Fibroblast of the aortic adventitia (primary cell): ENCODE data around the gene PVR. TPM values are rescaled to one million over a fixed set of nuclear protein-coding genes. Genes with fewer than 3 reads are reported as not detected.
"Not testable (repeated sequence)": the region's sequence is repeated elsewhere in the genome, so short reads cannot be mapped to it uniquely, and the experiment has no call there.

Source experiments
- DNase-seq: peaks from one replicate; pipeline ENCODE4 v3.0.0-alpha.2; 2010; ENCODE audit warnings: low read depth
- H3K4me3 ChIP-seq: 2 replicates; pipeline ENCODE4 v1.5.1; 2011; ENCODE audit warnings: low read depth, mild to moderate bottlenecking, control low read depth, low read length, moderate library complexity
- total RNA-seq: library from RNA; depleted of rRNA; stranded (reverse); fragments of >200 nt; gene quantifications from 2 replicates; pipeline ENCODE4 v1.2.3, GENCODE V29; 2012; ENCODE audit warnings: low replicate concordance
- TF ChIP-seq, protein P1 (sequence below): IDR thresholded peaks from 2 replicates; pipeline ENCODE4 v1.5.1; 2011; ENCODE audit warnings: mild to moderate bottlenecking, low read length, control low read depth, inconsistent platforms; ENCODE audit not compliant: insufficient read depth

Gene PVR
- total RNA-seq, 1 donor, result 31.5 TPM

DNA sequence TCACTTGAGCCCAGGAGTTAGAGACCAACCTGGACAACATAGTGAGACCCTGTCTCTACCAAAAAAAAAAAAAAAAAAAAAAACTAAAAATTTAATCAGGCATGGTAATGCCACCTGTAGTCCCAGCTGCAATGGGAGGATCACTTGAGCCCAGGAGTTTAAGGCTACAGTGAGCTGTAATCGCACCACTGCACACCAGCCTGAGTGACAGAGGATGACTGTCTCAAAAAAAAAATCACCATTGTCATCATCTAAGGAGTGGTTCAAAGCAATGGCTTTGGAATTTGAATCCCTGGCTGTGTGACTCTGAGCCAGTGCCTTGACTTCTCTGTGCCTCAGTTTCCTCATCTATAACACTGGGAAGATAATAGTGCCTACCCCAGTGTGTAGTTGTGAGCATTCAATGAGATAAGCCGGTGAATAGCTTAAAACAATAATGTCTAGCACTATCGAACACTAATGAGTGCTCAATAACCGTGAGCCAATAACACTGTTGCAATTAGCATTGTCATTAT is 18.8 kb upstream of the PVR start:
- no peak for DNase-seq
- TF ChIP-seq, protein P1, sequence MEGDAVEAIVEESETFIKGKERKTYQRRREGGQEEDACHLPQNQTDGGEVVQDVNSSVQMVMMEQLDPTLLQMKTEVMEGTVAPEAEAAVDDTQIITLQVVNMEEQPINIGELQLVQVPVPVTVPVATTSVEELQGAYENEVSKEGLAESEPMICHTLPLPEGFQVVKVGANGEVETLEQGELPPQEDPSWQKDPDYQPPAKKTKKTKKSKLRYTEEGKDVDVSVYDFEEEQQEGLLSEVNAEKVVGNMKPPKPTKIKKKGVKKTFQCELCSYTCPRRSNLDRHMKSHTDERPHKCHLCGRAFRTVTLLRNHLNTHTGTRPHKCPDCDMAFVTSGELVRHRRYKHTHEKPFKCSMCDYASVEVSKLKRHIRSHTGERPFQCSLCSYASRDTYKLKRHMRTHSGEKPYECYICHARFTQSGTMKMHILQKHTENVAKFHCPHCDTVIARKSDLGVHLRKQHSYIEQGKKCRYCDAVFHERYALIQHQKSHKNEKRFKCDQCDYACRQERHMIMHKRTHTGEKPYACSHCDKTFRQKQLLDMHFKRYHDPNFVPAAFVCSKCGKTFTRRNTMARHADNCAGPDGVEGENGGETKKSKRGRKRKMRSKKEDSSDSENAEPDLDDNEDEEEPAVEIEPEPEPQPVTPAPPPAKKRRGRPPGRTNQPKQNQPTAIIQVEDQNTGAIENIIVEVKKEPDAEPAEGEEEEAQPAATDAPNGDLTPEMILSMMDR, result no peak
- no peak overlapping the region for H3K4me3 ChIP-seq

DNA sequence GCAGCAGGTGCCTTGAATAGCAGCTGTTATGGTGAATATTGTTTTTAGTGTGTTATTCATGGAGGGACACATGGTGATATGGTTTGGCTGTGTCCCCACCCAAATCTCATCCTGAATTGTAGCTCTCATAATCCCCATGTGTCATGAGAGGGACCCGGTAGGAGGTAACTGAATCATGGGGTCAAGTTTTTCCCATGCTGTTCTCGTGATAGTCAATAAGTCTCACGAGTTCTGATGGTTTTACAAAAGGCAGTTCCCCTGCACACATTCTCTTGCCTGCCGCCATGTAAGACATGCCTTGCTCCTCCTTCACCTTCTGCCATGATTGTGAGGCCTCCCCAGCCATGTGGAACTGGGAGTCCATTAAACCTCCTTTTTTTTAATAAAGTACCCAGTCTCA is 18.1 kb upstream of the PVR start:
- H3K4me3 ChIP-seq, DNase-seq: not testable (repeated sequence)

DNA sequence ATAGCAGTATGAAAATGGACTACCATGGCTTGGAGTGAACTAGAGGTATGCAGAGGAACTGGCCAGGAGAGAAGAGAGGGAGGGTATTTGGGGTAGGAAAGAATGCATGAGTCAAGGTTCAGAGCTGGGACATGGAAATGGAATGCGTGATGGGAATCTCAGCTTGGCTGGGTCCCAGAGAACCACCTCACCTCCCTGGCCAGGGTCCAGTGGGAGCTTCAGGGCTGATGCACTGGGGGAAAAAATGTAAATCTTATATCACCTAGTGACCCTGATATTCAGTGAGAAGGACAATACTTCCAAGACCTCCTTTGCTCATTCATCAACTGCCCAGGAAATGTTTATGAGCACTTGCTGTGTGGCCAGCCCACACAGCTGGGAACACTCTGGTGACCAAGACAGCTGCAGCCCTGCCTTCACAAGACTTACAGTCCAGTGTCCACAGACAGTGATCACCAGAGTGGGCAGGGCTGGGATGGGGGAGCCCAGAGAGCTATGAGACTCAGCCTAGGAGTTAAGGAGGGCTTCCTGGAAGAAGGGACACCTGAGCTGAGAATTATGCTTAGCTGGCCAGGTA is 17.6 kb upstream of the PVR start:
- TF ChIP-seq, protein P1, result no peak
- DNase-seq, result peak; percentile 98
- H3K4me3 ChIP-seq, result no peak overlapping the region

DNA sequence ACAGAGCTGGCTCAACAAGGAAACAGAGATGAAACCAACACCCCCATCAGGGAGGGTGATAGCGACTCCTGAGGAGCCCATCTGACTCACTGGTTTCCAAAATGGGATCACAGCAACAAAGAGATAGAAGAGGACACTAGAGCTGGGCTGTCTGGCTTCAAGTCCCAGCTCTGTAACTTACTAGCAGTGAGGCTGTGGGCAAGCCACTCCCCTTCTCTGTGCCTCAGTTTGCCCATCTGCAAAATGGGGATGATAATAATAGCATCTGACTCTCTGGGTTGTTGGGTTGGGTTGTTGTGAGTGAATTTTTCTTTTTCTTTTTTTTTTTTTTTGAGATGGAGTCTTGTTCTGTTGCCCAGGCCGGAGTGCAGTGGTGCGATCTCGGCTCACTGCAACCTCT is 16.1 kb upstream of the PVR start:
- H3K4me3 ChIP-seq, result no peak overlapping the region
- no peak for DNase-seq
- TF ChIP-seq, protein P1, result no peak

DNA sequence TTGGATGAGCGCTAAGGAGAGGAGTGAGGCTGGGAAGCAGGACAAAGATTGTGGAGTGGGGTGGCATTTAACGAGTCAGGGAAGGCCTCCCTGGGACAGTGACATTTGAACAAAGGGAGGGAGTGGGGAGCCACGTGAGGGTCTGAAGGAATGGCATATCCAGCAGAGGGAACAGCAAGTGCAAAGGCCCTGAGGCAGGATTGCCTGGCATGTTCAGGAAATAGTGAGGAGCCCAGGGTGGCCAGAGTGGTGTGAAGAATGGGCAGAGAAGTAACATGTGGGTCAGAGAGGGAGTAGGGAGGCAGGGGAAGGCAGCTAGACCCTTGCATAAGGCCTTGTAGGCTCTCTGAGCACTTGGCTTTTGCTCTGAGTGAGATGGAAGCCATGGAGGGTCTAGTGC is 14.9 kb upstream of the PVR start:
- TF ChIP-seq, protein P1, result no peak
- DNase-seq, result no peak
- no peak overlapping the region for H3K4me3 ChIP-seq

DNA sequence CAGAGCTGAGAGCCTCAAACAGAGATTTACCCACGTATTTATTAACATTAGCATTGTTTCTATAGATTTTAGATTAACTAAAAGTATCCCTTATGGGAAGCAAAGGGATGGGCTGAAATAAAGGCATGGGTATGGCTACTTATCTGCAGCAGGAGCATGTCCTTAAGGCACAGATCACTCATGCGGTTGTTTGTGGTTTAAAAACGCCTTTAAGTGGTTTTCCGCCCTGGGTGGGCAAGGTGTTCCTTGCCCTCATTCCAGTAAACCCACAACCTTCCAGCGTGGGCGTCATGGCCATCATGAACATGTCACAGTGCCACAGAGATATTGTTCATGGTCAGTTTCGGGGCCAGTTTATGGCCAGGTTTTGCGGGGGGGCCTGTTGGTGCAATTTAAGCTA is 12.1 kb upstream of the PVR start:
- H3K4me3 ChIP-seq, DNase-seq: not testable (repeated sequence)

DNA sequence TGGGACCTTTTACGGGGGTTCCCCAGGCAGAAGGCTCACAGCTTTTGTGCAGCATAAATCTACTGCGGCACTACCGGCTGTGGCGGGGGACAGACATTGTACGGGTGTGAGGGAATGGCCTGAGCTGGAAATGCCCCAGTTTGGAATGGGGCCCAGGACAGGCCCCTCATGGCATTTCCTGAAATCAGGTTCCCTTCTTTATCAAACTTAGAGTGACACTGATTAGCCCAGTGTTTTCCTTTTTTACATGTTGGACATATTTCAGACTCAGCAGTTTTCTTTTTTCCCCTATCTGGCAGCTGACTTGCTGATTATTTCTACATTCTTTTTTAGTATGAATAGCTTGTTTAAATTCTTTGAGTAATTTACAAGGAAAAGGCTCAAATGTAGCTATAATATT is 9.7 kb upstream of the PVR start:
- DNase-seq, H3K4me3 ChIP-seq: not testable (repeated sequence)

DNA sequence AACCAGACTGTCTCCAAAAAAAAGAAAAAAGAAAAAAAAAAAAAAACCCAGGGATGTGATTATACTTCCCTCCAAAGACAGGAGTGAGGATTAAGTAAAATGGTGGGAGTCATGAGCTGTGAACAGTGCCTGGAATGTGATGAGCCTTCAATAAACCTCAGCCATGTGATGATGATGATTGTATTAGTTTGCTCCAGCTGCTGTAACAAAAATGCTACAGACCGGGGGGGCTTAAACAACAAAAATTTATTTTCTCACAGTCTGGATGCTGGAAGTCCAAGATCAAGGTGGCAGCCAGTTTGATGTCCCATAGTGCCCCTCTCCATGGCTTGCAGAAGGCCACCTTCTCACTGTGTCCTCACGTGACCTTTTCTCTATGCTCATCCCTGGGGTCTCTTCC is 8.9 kb upstream of the PVR start:
- no peak for DNase-seq
- H3K4me3 ChIP-seq, result no peak overlapping the region
- TF ChIP-seq, protein P1, result no peak
